B cell (primary cell): ENCODE measurements around the gene PROCA1. TPM values are rescaled to one million over a fixed set of nuclear protein-coding genes. Genes with fewer than 3 reads are reported as not detected.
"Not testable (repeated sequence)": the region's sequence is repeated elsewhere in the genome, so short reads cannot be mapped to it uniquely, and the experiment has no call there.

ENCODE experiments used
- ATAC-seq: fragments of 200-7000 bp; cut with Tn5 transposase; one replicate; pipeline ENCODE4 v1.10.0; 2021; ENCODE audit warnings: low read depth, mild to moderate bottlenecking, moderate number of reproducible peaks, moderate library complexity
- CTCF ChIA-PET: fragments of 350-600 bp; sonication (Branson Sonifier 250); formaldehyde crosslinking; loops from one replicate; lab custom pipeline; 2021; ENCODE audit warnings: antibody characterized with exemption, inconsistent platforms; lab: Charles Lee
- POLR2A ChIA-PET: fragments of 350-600 bp; sonication (Branson Sonifier 250); formaldehyde crosslinking; loops from one replicate; lab custom pipeline; 2021; ENCODE audit warnings: antibody characterized with exemption; lab: Charles Lee
- DNase-seq: peaks from one replicate; pipeline ENCODE4 v3.0.0; 2013
- H2AFZ ChIP-seq: 2 replicates; pipeline ENCODE4 v1.6.1; 2012; ENCODE audit warnings: mild to moderate bottlenecking, low read depth, low read length; ENCODE audit not compliant: insufficient read depth, poor library complexity, severe bottlenecking
- H3K27ac ChIP-seq, 2 donors: 1 replicate in 1 of 2; 2 replicates in 1 of 2; pipeline ENCODE4 v1.5.1; 2012 to 2013; ENCODE audit warnings: low read length in 2 of 2, mild to moderate bottlenecking in 2 of 2, moderate library complexity in 1 of 2
- H3K27me3 ChIP-seq, 4 experiments: fragments of 200-600 bp in 1 of 4; sonication (generic) in 1 of 4; replicated peaks in 1 of 4; 1 replicate in 2 of 4; 2 replicates in 2 of 4; pipeline versions ENCODE4 v1.6.1 to v1.7.0; 2013 to 2016; ENCODE audit warnings: low read length in 3 of 4, mild to moderate bottlenecking in 2 of 4, mixed read lengths in 1 of 4, moderate library complexity in 1 of 4; ENCODE audit not compliant: insufficient read depth in 4 of 4, control insufficient read depth in 3 of 4; ENCODE audit errors: control extremely low read depth in 1 of 4
- H3K36me3 ChIP-seq, 2 experiments: replicated peaks in 1 of 2; 1 replicate in 1 of 2; 2 replicates in 1 of 2; pipeline versions ENCODE4 v1.6.1 to v1.7.1; 2013; ENCODE audit warnings: low read length in 1 of 2; ENCODE audit not compliant: insufficient read depth in 2 of 2, control insufficient read depth in 1 of 2; ENCODE audit errors: control extremely low read depth in 1 of 2, extremely low read depth in 1 of 2
- H3K4me1 ChIP-seq, 2 donors: fragments of 200-600 bp in 1 of 2; sonication (generic) in 1 of 2; 1 replicate in 1 of 2; 2 replicates in 1 of 2; pipeline versions ENCODE4 v1.5.1 to v1.6.1; 2013 to 2017; ENCODE audit warnings: low read length in 2 of 2; ENCODE audit not compliant: control insufficient read depth in 2 of 2, insufficient read depth in 2 of 2
- H3K4me2 ChIP-seq: replicated peaks from 2 replicates; pipeline ENCODE3; 2012; ENCODE audit warnings: mild to moderate bottlenecking, low read depth, low read length; ENCODE audit not compliant: poor library complexity, severe bottlenecking
- H3K4me3 ChIP-seq, 5 experiments: fragments of 200-600 bp in 1 of 5; sonication (generic) in 1 of 5; 1 replicate in 3 of 5; 2 replicates in 2 of 5; pipeline versions ENCODE4 v1.5.1 to v1.7.0; 2011 to 2016; ENCODE audit warnings: low read length in 4 of 5, mild to moderate bottlenecking in 4 of 5, low read depth in 2 of 5, control low read depth in 1 of 5, moderate library complexity in 1 of 5; ENCODE audit not compliant: insufficient read depth in 1 of 5; ENCODE audit errors: control extremely low read depth in 1 of 5, extremely low read depth in 1 of 5
- H3K79me2 ChIP-seq: fragments of 200-600 bp; sonication (generic); one replicate; pipeline ENCODE4 v1.6.0; 2016; ENCODE audit warnings: low read length; ENCODE audit not compliant: control insufficient read depth, insufficient read depth
- H3K9ac ChIP-seq: fragments of 200-600 bp; sonication (generic); 2 replicates; pipeline ENCODE4 v1.6.1; 2017; ENCODE audit warnings: mild to moderate bottlenecking, low read length, moderate library complexity
- H3K9me3 ChIP-seq, 3 donors: one replicate each; pipeline versions ENCODE4 v1.6.1 to v1.7.1; 2013; ENCODE audit warnings: low read length in 2 of 3; ENCODE audit not compliant: control insufficient read depth in 2 of 3, insufficient read depth in 1 of 3; ENCODE audit errors: control extremely low read depth in 1 of 3
- H4K20me1 ChIP-seq: 2 replicates; pipeline ENCODE4 v1.6.0; 2012; ENCODE audit warnings: mild to moderate bottlenecking, low read length; ENCODE audit not compliant: insufficient read depth, control insufficient read depth, poor library complexity, severe bottlenecking
- H3K27ac Mint-ChIP-seq: one replicate; pipeline ENCODE4 v1.8.0; 2021; ENCODE audit warnings: mixed read lengths
- H3K27me3 Mint-ChIP-seq: one replicate; pipeline ENCODE4 v1.8.0; 2021; ENCODE audit warnings: mixed read lengths
- H3K4me1 Mint-ChIP-seq: one replicate; pipeline ENCODE4 v1.8.0; 2021; ENCODE audit warnings: mixed read lengths
- H3K4me3 Mint-ChIP-seq: one replicate; pipeline ENCODE4 v1.8.0; 2021; ENCODE audit warnings: mixed read lengths
- H3K9me3 Mint-ChIP-seq: one replicate; pipeline ENCODE4 v1.8.0; 2022; ENCODE audit warnings: mixed read lengths; ENCODE audit not compliant: insufficient read depth
- CTCF ChIP-seq: fragments of 200-600 bp; IDR thresholded peaks from one replicate; pipeline ENCODE4 v1.8.0; 2022; ENCODE audit warnings: antibody characterized with exemption, mild to moderate bottlenecking
- EZH2 ChIP-seq: IDR thresholded peaks from 2 replicates; pipeline ENCODE4 v1.6.1; 2012; ENCODE audit warnings: borderline replicate concordance, low read depth, mild to moderate bottlenecking, moderate library complexity, low read length; ENCODE audit not compliant: insufficient read depth, poor library complexity, severe bottlenecking
- WGBS: methylation state at CpG from one replicate; pipeline ENCODE4 v1.1.5; 2013; ENCODE audit warnings: missing lambda C conversion rate; ENCODE audit not compliant: insufficient coverage; 5-methylcytosine and 5-hydroxymethylcytosine counted together
- intact Hi-C: fragments of 100-400 bp; cut with micrococcal nuclease; formaldehyde crosslinking; loops from one replicate; pipeline ENCODE4 v1.10.0; 2022
- polyA plus RNA-seq: library from polyadenylated mRNA; depleted of rRNA; stranded (reverse); fragments of >200 nt; gene quantifications from 2 replicates; pipeline ENCODE4 v1.2.3, GENCODE V29; 2012
- total RNA-seq, 2 donors: library from RNA; stranded (reverse); fragments of 120-200 nt in 1 of 2; gene quantifications; 1 replicate in 1 of 2; 2 replicates in 1 of 2; pipeline versions ENCODE4 v1.2.3 to v1.2.4, GENCODE V29; 2013 to 2022

The PROCA1 gene
- total and polyA plus RNA-seq, 2 donors (not counting 1 experiment from before 2014, with no cell fraction given) = 7.4 to 26.8 TPM

DNA sequence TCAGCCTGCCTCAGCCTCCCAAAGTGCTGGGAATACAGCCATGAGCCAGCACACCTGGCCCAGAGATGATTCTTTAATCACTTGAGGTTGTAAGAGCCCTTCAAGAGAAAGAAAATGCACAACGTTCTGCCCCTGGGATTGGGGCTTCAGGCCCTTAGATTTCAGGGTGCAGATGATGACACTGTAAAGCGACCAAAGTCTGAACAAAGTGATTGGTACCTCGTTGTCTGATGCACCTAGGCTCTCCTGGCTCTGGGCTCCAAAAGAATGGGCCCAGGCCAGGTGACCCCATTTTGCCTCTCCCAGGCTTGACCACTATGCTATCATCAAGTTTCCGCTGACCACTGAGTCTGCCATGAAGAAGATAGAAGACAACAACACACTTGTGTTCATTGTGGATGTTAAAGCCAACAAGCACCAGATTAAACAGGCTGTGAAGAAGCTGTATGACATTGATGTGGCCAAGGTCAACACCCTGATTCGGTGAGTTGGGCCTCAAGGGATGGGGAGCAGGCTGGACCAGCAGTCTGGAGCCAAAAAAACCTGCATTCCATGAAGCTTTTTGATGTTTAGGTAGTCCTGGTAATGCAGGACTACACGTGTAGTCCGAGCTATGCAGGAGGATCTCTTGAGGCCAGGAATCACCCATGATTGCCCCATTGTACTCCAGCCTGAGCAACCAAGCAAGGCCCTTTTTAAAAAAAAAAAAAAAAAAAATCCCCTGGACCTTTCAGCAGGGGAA lies 10.9 kb upstream of the PROCA1 start:
- ChIA-PET CTCF (interaction anchor here (1.3 to 15.9 kb wide), 3 partner anchors 24 to 227 kb away, joined by 3 to 1020 read pairs (median 5); partner anchors contain the start of gene TRAF4), POLR2A (interaction anchor here (0.7 to 13.3 kb wide), 2 partner anchors 22 to 229 kb away, joined by 7 to 511 read pairs; partner anchors contain the start of genes PHF12 and TRAF4)
- Histone ChIP-seq H4K20me1 (peaks cover 56% of the 10 kb centered on the region), H3K27ac (peak overlapping the region in 1 of 2 donors; percentile 8), H3K9ac (no peak overlapping the region), H2AFZ (no peak overlapping the region), H3K9me3 (no peaks in the 10 kb centered on the region), H3K36me3 (peaks cover 0 to 39% of the 10 kb centered on the region in 2 experiments), H3K27me3 (no peaks in the 10 kb centered on the region), H3K4me3 (no peak overlapping the region), H3K4me1 (peaks cover 52 to 71% of the 10 kb centered on the region in 2 donors), H3K4me2 (peak overlapping the region; percentile 83), H3K79me2 (peaks cover 27% of the 10 kb centered on the region)
- H3K27ac Mint-ChIP-seq = peak overlapping the region; percentile 53
- peak overlapping the region; percentile 19 for H3K4me3 Mint-ChIP-seq
- no peaks in the 10 kb centered on the region for H3K27me3 Mint-ChIP-seq
- TF ChIP-seq EZH2 (no peak), CTCF (no peak)
- intact Hi-C loops = no loop called here
- WGBS = 79% methylated on average over 4 of the region's 7 CpGs
- DNase-seq (no peak), ATAC-seq (no peak)
- H3K9me3 Mint-ChIP-seq = no peaks in the 10 kb centered on the region
- H3K4me1 Mint-ChIP-seq = peaks cover 80% of the 10 kb centered on the region

DNA sequence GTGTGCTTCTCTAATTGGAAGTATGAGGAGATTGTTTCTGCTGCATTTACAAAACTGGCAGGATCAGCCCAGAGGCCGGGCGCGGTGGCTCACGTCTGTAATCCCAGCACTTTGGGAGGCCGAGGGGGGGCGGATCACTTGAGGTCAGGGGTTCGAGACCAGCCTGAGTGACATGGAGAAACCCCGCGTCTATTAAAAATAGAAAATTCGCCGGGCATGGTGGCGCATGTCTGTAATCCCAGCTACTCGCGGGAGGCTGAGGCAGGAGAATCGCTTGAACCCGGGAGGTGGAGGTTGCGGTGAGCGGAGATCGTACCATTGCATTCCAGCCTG lies 9.3 kb upstream of the PROCA1 start:
- Histone ChIP-seq H3K27ac (peak overlapping the region in 1 of 2 donors; percentile 81), H3K4me3 (peak overlapping the region; percentile 64 to 98 (median 97)), H3K4me2 (peak overlapping the region; percentile 83), H3K79me2 (peaks cover 27% of the 10 kb centered on the region), H3K36me3 (peaks cover 0 to 39% of the 10 kb centered on the region in 2 experiments), H4K20me1 (peaks cover 56% of the 10 kb centered on the region), H3K9ac (peak overlapping the region; percentile 86), H3K4me1 (peaks cover 57 to 78% of the 10 kb centered on the region in 2 donors)
- H3K9me3 Mint-ChIP-seq, H3K9me3 ChIP-seq, H3K27me3 Mint-ChIP-seq, ATAC-seq, H2AFZ ChIP-seq, DNase-seq, H3K27me3 ChIP-seq, intact Hi-C loops: not testable (repeated sequence)
- H3K4me1 Mint-ChIP-seq = peaks cover 70% of the 10 kb centered on the region
- ChIA-PET POLR2A (interaction anchor here (0.7 to 2.5 kb wide), 3 partner anchors 10 to 43 kb away, joined by 4 to 38 read pairs (median 5); partner anchors contain the start of gene PROCA1), CTCF (interaction anchor here (0.8 to 15.9 kb wide), 5 partner anchors 25 to 229 kb away, joined by 4 to 1020 read pairs (median 5); partner anchors contain the start of gene TRAF4)
- peak overlapping the region; percentile 99 for H3K4me3 Mint-ChIP-seq
- H3K27ac Mint-ChIP-seq = peak overlapping the region; percentile 97
- WGBS = 52% methylated on average over 18 of the region's 19 CpGs
